PC-3 (cell line): ENCODE data around the gene SRPX. TPM values are rescaled to one million over a fixed set of nuclear protein-coding genes. Genes with fewer than 3 reads are reported as not detected.

Source experiments
- ATAC-seq: fragments of 200-7000 bp; cut with Tn5 transposase; 2 replicates; pipeline ENCODE4 v1.9.1; 2020; ENCODE audit warnings: mild to moderate bottlenecking, moderate library complexity
- BruUV-seq: library from RNA; stranded (reverse); fragments of 400-500 nt; replicated peaks from 2 replicates; lab custom pipeline; 2021; lab: Mats Ljungman, UMichigan
- CTCF ChIA-PET: fragments of 300-600 bp; sonication (Branson Sonifier 250); formaldehyde crosslinking; loops from one replicate; lab custom pipeline; 2022; ENCODE audit warnings: antibody characterized with exemption; lab: Charles Lee
- POLR2A ChIA-PET: fragments of 300-600 bp; sonication (Branson Sonifier 250); formaldehyde crosslinking; loops from one replicate; lab custom pipeline; 2022; ENCODE audit warnings: antibody characterized with exemption; ENCODE audit not compliant: unreplicated experiment; lab: Charles Lee
- DNase-seq: peaks from one replicate; pipeline ENCODE4 v3.0.0-alpha.2; 2015
- H2AFZ ChIP-seq: fragments of 300-600 bp; sonication (generic); 2 replicates; pipeline ENCODE4 v1.6.0; 2016; ENCODE audit warnings: antibody characterized with exemption, low read length
- H3F3A ChIP-seq: fragments of 300-600 bp; sonication (generic); one replicate; pipeline ENCODE4 v1.6.0; 2017; ENCODE audit warnings: antibody characterized with exemption, low read length, control low read depth, mild to moderate bottlenecking; ENCODE audit not compliant: unreplicated experiment
- H3K27ac ChIP-seq: fragments of 300-600 bp; sonication (generic); 2 replicates; pipeline ENCODE4 v1.5.1; 2016; ENCODE audit warnings: mild to moderate bottlenecking, low read length
- H3K27me3 ChIP-seq: fragments of 300-600 bp; sonication (generic); 2 replicates; pipeline ENCODE4 v1.6.1; 2016; ENCODE audit warnings: low read length, mixed read lengths
- H3K36me3 ChIP-seq: fragments of 300-600 bp; sonication (generic); 2 replicates; pipeline ENCODE4 v1.6.1; 2016; ENCODE audit warnings: low read depth, mixed run types, low read length, mixed read lengths
- H3K4me1 ChIP-seq: fragments of 300-600 bp; sonication (generic); 2 replicates; pipeline ENCODE4 v1.5.1; 2016; ENCODE audit warnings: low read length; ENCODE audit not compliant: insufficient read depth
- H3K4me2 ChIP-seq: fragments of 300-600 bp; sonication (generic); 2 replicates; pipeline ENCODE4 v1.6.0; 2016; ENCODE audit warnings: low read length
- H3K4me3 ChIP-seq: fragments of 300-600 bp; sonication (generic); 2 replicates; pipeline ENCODE4 v1.5.1; 2016; ENCODE audit warnings: mild to moderate bottlenecking, low read length, mixed read lengths
- H3K79me2 ChIP-seq: fragments of 300-600 bp; sonication (generic); 2 replicates; pipeline ENCODE4 v1.6.1; 2017; ENCODE audit warnings: low read length, mixed read lengths
- H3K9ac ChIP-seq: fragments of 300-600 bp; sonication (generic); 2 replicates; pipeline ENCODE4 v1.6.0; 2016; ENCODE audit warnings: mild to moderate bottlenecking, low read length
- H3K9me2 ChIP-seq: fragments of 300-600 bp; sonication (generic); replicated peaks from 2 replicates; pipeline ENCODE4 v1.6.1; 2016; ENCODE audit warnings: mixed run types, low read length, mixed read lengths
- H3K9me3 ChIP-seq: fragments of 300-600 bp; sonication (generic); 2 replicates; pipeline ENCODE4 v1.6.1; 2016; ENCODE audit warnings: low read length, mixed read lengths
- H4K20me1 ChIP-seq: fragments of 300-600 bp; sonication (generic); 2 replicates; pipeline ENCODE4 v1.6.1; 2016; ENCODE audit warnings: low read length, mixed read lengths
- EZH2 ChIP-seq: fragments of 300-600 bp; sonication (generic); IDR thresholded peaks from one replicate; pipeline ENCODE4 v1.6.1; 2017; ENCODE audit warnings: antibody characterized with exemption, mild to moderate bottlenecking, low read length; ENCODE audit not compliant: unreplicated experiment
- EZH2phosphoT487 ChIP-seq: fragments of 300-600 bp; sonication (generic); IDR thresholded peaks from 2 replicates; pipeline ENCODE4 v1.6.1; 2018; ENCODE audit warnings: mild to moderate bottlenecking, antibody characterized with exemption, low read length, borderline replicate concordance
- intact Hi-C: fragments of 100-400 bp; cut with micrococcal nuclease; formaldehyde crosslinking; loops from 2 replicates; pipeline ENCODE4 v1.9.0; 2023
- total RNA-seq: library from RNA; depleted of rRNA; stranded (reverse); fragments of >200 nt; gene quantifications from 2 replicates; pipeline ENCODE4 v1.2.3, GENCODE V29; 2014
- TF ChIP-seq, protein P1 (sequence below): fragments of 300-600 bp; sonication (generic); conservative IDR thresholded peaks from 2 replicates; pipeline ENCODE4 v1.5.1; 2017; ENCODE audit warnings: antibody characterized with exemption, low read depth, mild to moderate bottlenecking, low read length

The SRPX gene
- total RNA-seq, 1 experiment from 2014 or later, result 5.0 TPM

DNA sequence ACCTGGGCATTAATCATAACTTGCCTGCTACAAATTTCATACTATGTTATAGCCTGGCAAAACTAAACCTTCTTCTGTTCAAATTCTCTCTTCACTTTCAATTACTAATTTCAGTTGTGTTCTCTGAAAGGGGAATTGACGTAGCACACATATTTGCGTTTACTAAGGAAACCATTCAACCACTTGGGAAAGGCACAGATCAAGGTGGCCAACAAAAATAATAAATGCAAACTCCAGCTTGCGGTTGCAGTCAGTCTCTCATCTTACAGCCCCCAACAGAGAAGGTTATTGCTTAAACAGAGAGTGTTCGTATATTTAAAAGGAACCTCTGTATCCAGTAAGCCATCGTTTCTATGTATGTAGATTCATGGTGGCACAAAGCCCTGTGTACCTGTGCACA, 4.0 kb downstream of the SRPX start:
- Histone ChIP-seq H3K9ac (no peak overlapping the region), H3K9me2 (no peaks in the 10 kb centered on the region), H2AFZ (no peak overlapping the region), H3K4me3 (no peak overlapping the region), H3K27me3 (no peaks in the 10 kb centered on the region), H3K4me1 (peaks cover 23% of the 10 kb centered on the region), H3F3A (no peaks in the 10 kb centered on the region), H4K20me1 (no peaks in the 10 kb centered on the region), H3K79me2 (no peaks in the 10 kb centered on the region), H3K36me3 (no peaks in the 10 kb centered on the region), H3K4me2 (no peak overlapping the region), H3K27ac (no peak overlapping the region), H3K9me3 (no peaks in the 10 kb centered on the region)
- ChIA-PET CTCF (no interaction called here), POLR2A (no interaction called here)
- no peak for DNase-seq
- BruUV-seq, result no TSS peak
- ATAC-seq, result no peak
- intact Hi-C loops, result no loop called here
- TF ChIP-seq EZH2 (no peak), EZH2phosphoT487 (no peak)
- TF ChIP-seq, protein P1, sequence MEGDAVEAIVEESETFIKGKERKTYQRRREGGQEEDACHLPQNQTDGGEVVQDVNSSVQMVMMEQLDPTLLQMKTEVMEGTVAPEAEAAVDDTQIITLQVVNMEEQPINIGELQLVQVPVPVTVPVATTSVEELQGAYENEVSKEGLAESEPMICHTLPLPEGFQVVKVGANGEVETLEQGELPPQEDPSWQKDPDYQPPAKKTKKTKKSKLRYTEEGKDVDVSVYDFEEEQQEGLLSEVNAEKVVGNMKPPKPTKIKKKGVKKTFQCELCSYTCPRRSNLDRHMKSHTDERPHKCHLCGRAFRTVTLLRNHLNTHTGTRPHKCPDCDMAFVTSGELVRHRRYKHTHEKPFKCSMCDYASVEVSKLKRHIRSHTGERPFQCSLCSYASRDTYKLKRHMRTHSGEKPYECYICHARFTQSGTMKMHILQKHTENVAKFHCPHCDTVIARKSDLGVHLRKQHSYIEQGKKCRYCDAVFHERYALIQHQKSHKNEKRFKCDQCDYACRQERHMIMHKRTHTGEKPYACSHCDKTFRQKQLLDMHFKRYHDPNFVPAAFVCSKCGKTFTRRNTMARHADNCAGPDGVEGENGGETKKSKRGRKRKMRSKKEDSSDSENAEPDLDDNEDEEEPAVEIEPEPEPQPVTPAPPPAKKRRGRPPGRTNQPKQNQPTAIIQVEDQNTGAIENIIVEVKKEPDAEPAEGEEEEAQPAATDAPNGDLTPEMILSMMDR, result no peak

DNA sequence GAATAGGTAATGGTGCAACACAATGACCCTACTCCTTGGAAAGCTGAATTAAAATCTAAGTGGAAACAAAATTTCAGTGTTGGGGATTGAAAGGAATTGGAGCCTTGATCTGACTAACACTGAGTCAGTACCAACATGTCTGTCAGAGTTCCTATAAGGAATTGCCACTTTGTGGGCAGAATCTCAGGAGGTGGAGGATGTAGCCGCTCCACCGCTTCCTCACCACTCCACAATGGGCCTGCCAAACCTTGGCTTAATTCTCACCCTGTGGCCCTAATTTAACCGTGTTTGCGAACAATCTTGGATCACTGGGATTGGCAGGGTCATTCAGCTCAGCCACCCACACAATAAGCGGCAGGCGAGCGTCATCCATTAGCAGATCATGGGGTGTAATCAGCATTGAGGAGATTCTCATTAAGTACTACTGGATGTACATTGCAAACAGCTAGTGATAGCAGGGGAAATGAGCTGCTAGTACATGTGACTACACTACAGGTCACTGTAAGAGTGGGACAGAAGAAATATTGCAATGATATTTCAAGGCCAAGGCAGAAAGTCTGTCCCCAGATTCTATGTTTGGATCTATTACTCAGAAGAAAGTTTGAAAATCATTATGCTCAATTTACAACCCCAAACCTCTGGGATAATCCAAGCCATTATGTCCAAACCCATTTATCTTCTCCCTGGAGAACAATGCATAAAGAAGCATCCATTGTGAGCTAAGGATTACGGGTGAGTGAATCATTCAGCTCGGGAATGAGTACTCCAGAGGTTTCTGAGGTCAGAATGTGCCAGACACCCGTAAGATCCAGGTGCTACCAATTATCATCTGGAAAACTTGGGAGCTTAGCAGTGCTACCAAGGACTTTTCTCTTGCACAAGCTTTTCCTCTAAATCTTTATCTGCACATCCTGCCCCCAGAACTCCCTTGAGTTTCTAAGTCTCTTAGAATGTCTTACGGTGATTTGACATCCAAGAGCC, 5.8 kb downstream of the SRPX start:
- Histone ChIP-seq H2AFZ (0 out of 2 replicates have a peak overlapping the region, but pooled peaks have one; percentile 16), H3K36me3 (no peaks in the 10 kb centered on the region), H3K4me2 (peak overlapping the region; percentile 49), H3K9me2 (no peaks in the 10 kb centered on the region), H4K20me1 (no peaks in the 10 kb centered on the region), H3K9ac (no peak overlapping the region; the same call in 1 of the 2 replicates), H3K79me2 (no peaks in the 10 kb centered on the region), H3K9me3 (no peaks in the 10 kb centered on the region), H3K4me1 (peaks cover 23% of the 10 kb centered on the region), H3K27ac (peak overlapping the region; percentile 75), H3F3A (no peaks in the 10 kb centered on the region), H3K27me3 (no peaks in the 10 kb centered on the region), H3K4me3 (no peak overlapping the region)
- CTCF ChIA-PET, result no interaction called here
- TF ChIP-seq, protein P1, result no peak
- no peak for TF ChIP-seq EZH2phosphoT487
- no peak for TF ChIP-seq EZH2
- intact Hi-C loops, result no loop called here
- POLR2A ChIA-PET, result no interaction called here
- peak; percentile 56; the same call in 1 of the 2 replicates for ATAC-seq
- DNase-seq, result peak; percentile 58
- BruUV-seq, result no TSS peak

DNA sequence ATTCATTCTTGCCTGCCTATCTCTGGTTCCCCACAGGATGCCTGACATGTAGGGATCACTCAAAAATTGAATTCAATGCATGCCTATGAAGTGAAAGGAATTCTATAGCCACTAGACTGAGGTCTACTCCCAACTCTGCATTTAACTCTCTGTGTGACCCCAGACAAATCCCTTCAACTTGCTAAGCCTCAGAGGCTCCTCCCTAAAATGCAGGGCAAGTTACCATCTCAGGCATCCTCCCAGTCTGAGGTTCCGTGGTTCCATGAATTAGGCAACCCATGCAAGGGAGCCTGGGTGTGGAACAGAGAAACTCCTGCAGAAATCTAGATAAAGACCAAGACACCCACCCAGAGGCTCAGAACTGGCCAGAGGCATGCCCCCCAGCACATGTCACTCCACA, 6.6 kb downstream of the SRPX start:
- H3K27ac ChIP-seq, result peak overlapping the region; percentile 75; the same call in 1 of the 2 replicates
- H3K79me2 ChIP-seq, result no peaks in the 10 kb centered on the region
- H3K36me3 ChIP-seq, result no peaks in the 10 kb centered on the region
- intact Hi-C loops, result no loop called here
- BruUV-seq, result no TSS peak
- no peaks in the 10 kb centered on the region for H4K20me1 ChIP-seq
- DNase-seq (no peak), ATAC-seq (no peak)
- no peaks in the 10 kb centered on the region for H3K27me3 ChIP-seq
- ChIA-PET POLR2A (no interaction called here), CTCF (no interaction called here)
- H3K9me2 ChIP-seq, result no peaks in the 10 kb centered on the region
- no peak overlapping the region for H3K9ac ChIP-seq
- TF ChIP-seq, protein P1, result no peak
- TF ChIP-seq EZH2 (no peak), EZH2phosphoT487 (no peak)
- no peak overlapping the region for H3K4me3 ChIP-seq
- H2AFZ ChIP-seq, result 0 out of 2 replicates have a peak overlapping the region, but pooled peaks have one; percentile 16
- H3K4me1 ChIP-seq, result peaks cover 17% of the 10 kb centered on the region
- H3F3A ChIP-seq, result no peaks in the 10 kb centered on the region
- no peaks in the 10 kb centered on the region for H3K9me3 ChIP-seq
- no peak overlapping the region for H3K4me2 ChIP-seq
